Measurements from ENCODE around the gene FAM114A1. TPM values are rescaled to one million over a fixed set of nuclear protein-coding genes. Genes with fewer than 3 reads are reported as not detected.

Gene FAM114A1
- total and polyA plus RNA-seq, 3 donors from 2014 or later: 30.9 to 96.2 (median 76.5) TPM

DNA sequence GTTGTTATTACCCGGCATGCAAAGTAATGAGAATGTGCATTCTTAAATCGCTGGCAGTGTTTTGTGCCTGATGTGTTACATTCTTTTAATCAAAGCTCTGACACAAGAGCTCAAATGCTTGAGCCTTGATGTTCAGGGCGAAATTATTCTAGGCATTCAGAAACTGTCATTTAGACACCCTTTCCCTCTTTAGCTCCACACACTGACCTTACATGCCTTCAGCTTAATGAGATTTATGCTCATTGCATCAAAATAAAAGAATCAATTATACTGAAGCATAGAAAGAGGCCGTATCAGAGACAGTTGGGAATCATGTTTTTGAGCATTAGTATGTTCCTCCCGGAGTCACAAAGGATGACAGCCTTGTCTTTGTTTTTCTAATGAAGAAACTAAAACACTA, 56.7 kb downstream of the FAM114A1 start:
- TF ChIP-seq POLR2A (IDR thresholded peaks at IDR 0.05): no peak
- TF ChIP-seq, protein P1, sequence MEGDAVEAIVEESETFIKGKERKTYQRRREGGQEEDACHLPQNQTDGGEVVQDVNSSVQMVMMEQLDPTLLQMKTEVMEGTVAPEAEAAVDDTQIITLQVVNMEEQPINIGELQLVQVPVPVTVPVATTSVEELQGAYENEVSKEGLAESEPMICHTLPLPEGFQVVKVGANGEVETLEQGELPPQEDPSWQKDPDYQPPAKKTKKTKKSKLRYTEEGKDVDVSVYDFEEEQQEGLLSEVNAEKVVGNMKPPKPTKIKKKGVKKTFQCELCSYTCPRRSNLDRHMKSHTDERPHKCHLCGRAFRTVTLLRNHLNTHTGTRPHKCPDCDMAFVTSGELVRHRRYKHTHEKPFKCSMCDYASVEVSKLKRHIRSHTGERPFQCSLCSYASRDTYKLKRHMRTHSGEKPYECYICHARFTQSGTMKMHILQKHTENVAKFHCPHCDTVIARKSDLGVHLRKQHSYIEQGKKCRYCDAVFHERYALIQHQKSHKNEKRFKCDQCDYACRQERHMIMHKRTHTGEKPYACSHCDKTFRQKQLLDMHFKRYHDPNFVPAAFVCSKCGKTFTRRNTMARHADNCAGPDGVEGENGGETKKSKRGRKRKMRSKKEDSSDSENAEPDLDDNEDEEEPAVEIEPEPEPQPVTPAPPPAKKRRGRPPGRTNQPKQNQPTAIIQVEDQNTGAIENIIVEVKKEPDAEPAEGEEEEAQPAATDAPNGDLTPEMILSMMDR (IDR thresholded peaks at IDR 0.05): no peak
- intact Hi-C loops (cut with DNase I; ENCODE audit: low total_unique reads): no loop called here
- H3K36me3 ChIP-seq (ENCODE audit: low read depth, missing control alignments): no peaks in the 10 kb centered on the region

GRCh38 chr4:38925492-38926413, 58.1 kb downstream of the FAM114A1 start:
- H3K27ac ChIP-seq: no peak overlapping the region
- H3K9me3 ChIP-seq: no peaks in the 10 kb centered on the region
- TF ChIP-seq, protein P1 (IDR thresholded peaks at IDR 0.05): no peak
- no peak for TF ChIP-seq POLR2A (IDR thresholded peaks at IDR 0.05)
- WGBS, 2 donors: 48 to 70% methylated on average over 3 of the region's 3 CpGs
- intact Hi-C loops (cut with DNase I; ENCODE audit: low total_unique reads): no loop called here
- no peak overlapping the region for H3K4me3 ChIP-seq
- H3K36me3 ChIP-seq (ENCODE audit: low read depth, missing control alignments): no peaks in the 10 kb centered on the region
- H3K27me3 ChIP-seq: no peaks in the 10 kb centered on the region
- no peak for DNase-seq
- no peaks in the 10 kb centered on the region for H3K4me1 ChIP-seq

More for the DNA sequence above, 56.7 kb downstream of the FAM114A1 start:
- H3K4me1 ChIP-seq: no peaks in the 10 kb centered on the region
- H3K4me3 ChIP-seq: no peak overlapping the region
- WGBS, 2 donors: 68 to 77% methylated on average over 5 of the region's 5 CpGs
- no peak for DNase-seq
- no peaks in the 10 kb centered on the region for H3K27me3 ChIP-seq
- H3K9me3 ChIP-seq: no peaks in the 10 kb centered on the region
- H3K27ac ChIP-seq: no peak overlapping the region

GRCh38 chr4:38926896-38927295, 59.3 kb downstream of the FAM114A1 start:
- no peaks in the 10 kb centered on the region for H3K27me3 ChIP-seq
- no peak overlapping the region for H3K27ac ChIP-seq
- DNase-seq: no peak
- H3K4me3 ChIP-seq: no peak overlapping the region
- H3K36me3 ChIP-seq (ENCODE audit: low read depth, missing control alignments): no peaks in the 10 kb centered on the region
- H3K4me1 ChIP-seq: no peaks in the 10 kb centered on the region
- TF ChIP-seq, protein P1 (IDR thresholded peaks at IDR 0.05): no peak
- no peak for TF ChIP-seq POLR2A (IDR thresholded peaks at IDR 0.05)
- WGBS, 2 donors: 88 to 90% methylated on average over 6 of the region's 6 CpGs
- intact Hi-C loops (cut with DNase I; ENCODE audit: low total_unique reads): no loop called here
- no peaks in the 10 kb centered on the region for H3K9me3 ChIP-seq

- Histone ChIP-seq H3K27ac (no peak overlapping the region), H3K4me3 (no peak overlapping the region), H3K4me1 (no peaks in the 10 kb centered on the region), H3K27me3 (no peaks in the 10 kb centered on the region), H3K9me3 (no peaks in the 10 kb centered on the region), H3K36me3 (ENCODE audit: low read depth, missing control alignments) (no peaks in the 10 kb centered on the region)
- 90 to 94% methylated on average over 3 of the region's 3 CpGs for WGBS, 2 donors
- intact Hi-C loops (cut with DNase I; ENCODE audit: low total_unique reads): no loop called here
- TF ChIP-seq, protein P1 (IDR thresholded peaks at IDR 0.05): no peak
- no peak for TF ChIP-seq POLR2A (IDR thresholded peaks at IDR 0.05)
- DNase-seq: no peak
Measured at GRCh38 chr4:38928568-38928967, 61.0 kb downstream of the FAM114A1 start.

All from testis (tissue), 3 donors.